HFFc6 (cell line): ENCODE data around the gene ZSWIM9. TPM values are rescaled to one million over a fixed set of nuclear protein-coding genes. Genes with fewer than 3 reads are reported as not detected.

Source experiments
- DNase-seq: peaks from one replicate; pipeline ENCODE4 v3.0.0-alpha.2; 2018
- H3K27ac Mint-ChIP-seq: 2 replicates; pipeline ENCODE4 v1.8.0; 2020; ENCODE audit warnings: mild to moderate bottlenecking, mixed read lengths
- H3K27me3 Mint-ChIP-seq: 2 replicates; pipeline ENCODE4 v1.8.0; 2021; ENCODE audit warnings: mild to moderate bottlenecking, moderate library complexity, mixed read lengths; ENCODE audit not compliant: insufficient read depth
- H3K36me3 Mint-ChIP-seq: 2 replicates; pipeline ENCODE4 v1.8.0; 2021; ENCODE audit warnings: low read depth, mixed read lengths
- H3K4me1 Mint-ChIP-seq: 2 replicates; pipeline ENCODE4 v1.8.0; 2020; ENCODE audit warnings: low read depth, mixed read lengths
- H3K4me3 Mint-ChIP-seq: 2 replicates; pipeline ENCODE4 v1.8.0; 2020; ENCODE audit warnings: mild to moderate bottlenecking, moderate library complexity, mixed read lengths
- H3K9me3 Mint-ChIP-seq: 2 replicates; pipeline ENCODE4 v1.8.0; 2020; ENCODE audit warnings: mild to moderate bottlenecking, mixed read lengths
- total RNA-seq, 6 experiments: library from RNA; stranded (reverse); fragmentation: NEBNext Ultra II Directional; extraction: Animal tissue kit (Norgen Biotek cat#: 25700); gene quantifications; 2 replicates in 1 of 6; 3 replicates in 5 of 6; pipeline ENCODE4 v1.2.3, GENCODE V29; 2021
- TF ChIP-seq, protein P1 (sequence below): fragments of 200-600 bp; sonication (generic); IDR thresholded peaks from 2 replicates; pipeline ENCODE4 v1.5.0; 2021; ENCODE audit warnings: antibody characterized with exemption, mild to moderate bottlenecking

The ZSWIM9 gene
- total RNA-seq, 6 experiments from 2014 or later: 5.6 to 7.2 (median 5.9) TPM

GRCh38 chr19:48127561-48127960 lies 42.9 kb upstream of the ZSWIM9 start:
- Mint-ChIP-seq H3K27me3 (peaks cover 2% of the 10 kb centered on the region; the same call in 1 of the 2 replicates), H3K36me3 (peaks cover 18% of the 10 kb centered on the region), H3K4me1 (peaks cover 22% of the 10 kb centered on the region), H3K9me3 (no peaks in the 10 kb centered on the region), H3K27ac (no peak overlapping the region), H3K4me3 (no peak overlapping the region)
- DNase-seq: no peak
- TF ChIP-seq, protein P1, sequence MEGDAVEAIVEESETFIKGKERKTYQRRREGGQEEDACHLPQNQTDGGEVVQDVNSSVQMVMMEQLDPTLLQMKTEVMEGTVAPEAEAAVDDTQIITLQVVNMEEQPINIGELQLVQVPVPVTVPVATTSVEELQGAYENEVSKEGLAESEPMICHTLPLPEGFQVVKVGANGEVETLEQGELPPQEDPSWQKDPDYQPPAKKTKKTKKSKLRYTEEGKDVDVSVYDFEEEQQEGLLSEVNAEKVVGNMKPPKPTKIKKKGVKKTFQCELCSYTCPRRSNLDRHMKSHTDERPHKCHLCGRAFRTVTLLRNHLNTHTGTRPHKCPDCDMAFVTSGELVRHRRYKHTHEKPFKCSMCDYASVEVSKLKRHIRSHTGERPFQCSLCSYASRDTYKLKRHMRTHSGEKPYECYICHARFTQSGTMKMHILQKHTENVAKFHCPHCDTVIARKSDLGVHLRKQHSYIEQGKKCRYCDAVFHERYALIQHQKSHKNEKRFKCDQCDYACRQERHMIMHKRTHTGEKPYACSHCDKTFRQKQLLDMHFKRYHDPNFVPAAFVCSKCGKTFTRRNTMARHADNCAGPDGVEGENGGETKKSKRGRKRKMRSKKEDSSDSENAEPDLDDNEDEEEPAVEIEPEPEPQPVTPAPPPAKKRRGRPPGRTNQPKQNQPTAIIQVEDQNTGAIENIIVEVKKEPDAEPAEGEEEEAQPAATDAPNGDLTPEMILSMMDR: no peak

GRCh38 chr19:48133094-48133493 lies 37.4 kb upstream of the ZSWIM9 start:
- Mint-ChIP-seq H3K36me3 (peaks cover 5% of the 10 kb centered on the region), H3K4me3 (no peak overlapping the region), H3K27ac (no peak overlapping the region), H3K27me3 (peaks cover 6% of the 10 kb centered on the region), H3K4me1 (no peaks in the 10 kb centered on the region), H3K9me3 (no peaks in the 10 kb centered on the region)
- no peak for DNase-seq
- TF ChIP-seq, protein P1: no peak

DNA sequence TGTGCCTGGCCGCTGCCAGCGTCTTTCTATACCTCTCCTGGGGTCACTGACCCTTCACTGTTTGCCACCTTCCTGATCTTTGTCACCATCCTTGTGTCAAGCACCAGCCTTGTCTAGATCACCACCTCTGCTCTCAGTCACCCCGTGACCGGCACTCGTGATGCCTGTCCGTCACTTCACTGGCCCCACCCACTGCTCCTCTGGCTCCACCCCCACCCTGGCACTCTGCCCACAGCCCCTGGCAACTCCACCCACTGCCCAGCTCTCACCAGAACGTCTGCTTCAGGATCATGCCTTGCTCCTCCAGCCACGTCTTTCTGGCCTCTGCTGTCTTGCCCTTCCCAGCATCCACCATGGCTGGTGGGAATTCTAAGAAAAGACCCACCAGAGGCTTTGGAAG lies 35.1 kb upstream of the ZSWIM9 start:
- no peak overlapping the region; the same call in 1 of the 2 replicates for H3K27ac Mint-ChIP-seq
- no peak overlapping the region for H3K4me3 Mint-ChIP-seq
- no peaks in the 10 kb centered on the region for H3K9me3 Mint-ChIP-seq
- DNase-seq: no peak
- H3K36me3 Mint-ChIP-seq: peaks cover 12% of the 10 kb centered on the region
- TF ChIP-seq, protein P1: no peak
- H3K4me1 Mint-ChIP-seq: no peaks in the 10 kb centered on the region
- H3K27me3 Mint-ChIP-seq: peaks cover 4% of the 10 kb centered on the region

DNA sequence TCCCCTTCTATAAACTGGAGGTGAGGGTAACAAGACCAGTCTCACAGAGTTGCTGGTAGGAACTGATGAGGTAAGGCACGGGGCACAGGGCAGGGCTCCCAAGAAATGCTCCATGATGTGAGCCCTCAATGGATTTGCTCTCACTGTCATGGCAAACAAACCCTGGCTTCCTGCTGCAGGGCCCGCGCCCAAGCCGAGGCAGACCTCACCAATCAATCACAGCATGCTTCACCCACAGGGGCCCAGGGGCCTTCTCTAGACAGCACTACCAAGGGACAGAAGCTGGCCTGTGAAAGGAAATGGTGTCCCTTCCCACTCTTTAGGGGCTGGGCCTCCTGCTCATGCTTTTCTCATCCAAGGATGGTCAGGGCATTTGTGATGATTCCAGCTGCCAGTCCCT lies 33.9 kb upstream of the ZSWIM9 start:
- Mint-ChIP-seq H3K27ac (no peak overlapping the region), H3K9me3 (no peaks in the 10 kb centered on the region), H3K4me1 (no peaks in the 10 kb centered on the region), H3K27me3 (peaks cover 4% of the 10 kb centered on the region), H3K4me3 (no peak overlapping the region), H3K36me3 (peaks cover 15% of the 10 kb centered on the region)
- no peak for DNase-seq
- TF ChIP-seq, protein P1: no peak

- no peak for DNase-seq
- Mint-ChIP-seq H3K9me3 (no peaks in the 10 kb centered on the region), H3K4me1 (no peaks in the 10 kb centered on the region), H3K36me3 (peaks cover 16% of the 10 kb centered on the region), H3K27me3 (peaks cover 4% of the 10 kb centered on the region), H3K27ac (no peak overlapping the region), H3K4me3 (no peak overlapping the region)
- TF ChIP-seq, protein P1: no peak
These were observed 33.1 kb upstream of the ZSWIM9 start for GRCh38 chr19:48137411-48137810.

GRCh38 chr19:48139053-48139452 lies 31.4 kb upstream of the ZSWIM9 start:
- no peaks in the 10 kb centered on the region for H3K4me1 Mint-ChIP-seq
- TF ChIP-seq, protein P1: no peak
- H3K27me3 Mint-ChIP-seq: peaks cover 4% of the 10 kb centered on the region
- DNase-seq: no peak
- H3K27ac Mint-ChIP-seq: no peak overlapping the region
- H3K4me3 Mint-ChIP-seq: no peak overlapping the region
- H3K9me3 Mint-ChIP-seq: no peaks in the 10 kb centered on the region
- H3K36me3 Mint-ChIP-seq: peaks cover 21% of the 10 kb centered on the region
